HG02970 (cell line): ENCODE results near the gene HNF1B.
A peak's percentile ranks its signal among the peaks of the same experiment; 100 is the strongest.
"Not testable (repeated sequence)": the region's sequence is repeated elsewhere in the genome, so short reads cannot be mapped to it uniquely, and the experiment has no call there.

Experiments
- ATAC-seq: cut with Tn5 transposase; IDR thresholded peaks from one replicate; pipeline ENCODE4 v1.9.1; 2021; ENCODE audit warnings: mild to moderate bottlenecking, moderate library complexity, moderate number of reproducible peaks; ENCODE audit not compliant: unreplicated experiment, low FRiP score

The HNF1B gene, protein sequence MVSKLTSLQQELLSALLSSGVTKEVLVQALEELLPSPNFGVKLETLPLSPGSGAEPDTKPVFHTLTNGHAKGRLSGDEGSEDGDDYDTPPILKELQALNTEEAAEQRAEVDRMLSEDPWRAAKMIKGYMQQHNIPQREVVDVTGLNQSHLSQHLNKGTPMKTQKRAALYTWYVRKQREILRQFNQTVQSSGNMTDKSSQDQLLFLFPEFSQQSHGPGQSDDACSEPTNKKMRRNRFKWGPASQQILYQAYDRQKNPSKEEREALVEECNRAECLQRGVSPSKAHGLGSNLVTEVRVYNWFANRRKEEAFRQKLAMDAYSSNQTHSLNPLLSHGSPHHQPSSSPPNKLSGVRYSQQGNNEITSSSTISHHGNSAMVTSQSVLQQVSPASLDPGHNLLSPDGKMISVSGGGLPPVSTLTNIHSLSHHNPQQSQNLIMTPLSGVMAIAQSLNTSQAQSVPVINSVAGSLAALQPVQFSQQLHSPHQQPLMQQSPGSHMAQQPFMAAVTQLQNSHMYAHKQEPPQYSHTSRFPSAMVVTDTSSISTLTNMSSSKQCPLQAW

GRCh38 chr17:37744961-37745800 is at the start of gene HNF1B:
TSS of gene HNF1B (minus strand) at chr17:37745059. CDS start at chr17:37744884, 175 bp downstream.
- ATAC-seq, result peak; percentile 49

DNA sequence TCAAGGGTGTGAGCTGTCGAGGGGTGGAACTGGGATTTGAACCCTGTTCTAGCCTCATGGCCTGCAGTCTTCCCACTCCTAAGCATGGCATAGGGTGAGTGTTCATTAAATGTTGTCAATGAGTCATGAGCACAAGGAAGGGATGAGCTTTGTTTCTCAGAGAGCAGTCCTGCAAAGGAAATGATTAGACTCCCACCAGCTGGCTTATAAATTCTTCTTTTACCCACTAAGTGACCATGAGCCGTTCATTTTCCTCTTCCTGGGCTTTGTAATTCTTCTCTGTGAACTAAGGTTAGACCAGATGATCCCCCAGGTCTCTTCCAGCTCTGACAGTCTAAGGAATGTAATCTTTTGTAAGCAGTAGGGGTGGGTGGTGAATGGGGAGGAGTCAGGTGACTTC is 47.9 kb upstream of the HNF1B start:
- ATAC-seq, result no peak

DNA sequence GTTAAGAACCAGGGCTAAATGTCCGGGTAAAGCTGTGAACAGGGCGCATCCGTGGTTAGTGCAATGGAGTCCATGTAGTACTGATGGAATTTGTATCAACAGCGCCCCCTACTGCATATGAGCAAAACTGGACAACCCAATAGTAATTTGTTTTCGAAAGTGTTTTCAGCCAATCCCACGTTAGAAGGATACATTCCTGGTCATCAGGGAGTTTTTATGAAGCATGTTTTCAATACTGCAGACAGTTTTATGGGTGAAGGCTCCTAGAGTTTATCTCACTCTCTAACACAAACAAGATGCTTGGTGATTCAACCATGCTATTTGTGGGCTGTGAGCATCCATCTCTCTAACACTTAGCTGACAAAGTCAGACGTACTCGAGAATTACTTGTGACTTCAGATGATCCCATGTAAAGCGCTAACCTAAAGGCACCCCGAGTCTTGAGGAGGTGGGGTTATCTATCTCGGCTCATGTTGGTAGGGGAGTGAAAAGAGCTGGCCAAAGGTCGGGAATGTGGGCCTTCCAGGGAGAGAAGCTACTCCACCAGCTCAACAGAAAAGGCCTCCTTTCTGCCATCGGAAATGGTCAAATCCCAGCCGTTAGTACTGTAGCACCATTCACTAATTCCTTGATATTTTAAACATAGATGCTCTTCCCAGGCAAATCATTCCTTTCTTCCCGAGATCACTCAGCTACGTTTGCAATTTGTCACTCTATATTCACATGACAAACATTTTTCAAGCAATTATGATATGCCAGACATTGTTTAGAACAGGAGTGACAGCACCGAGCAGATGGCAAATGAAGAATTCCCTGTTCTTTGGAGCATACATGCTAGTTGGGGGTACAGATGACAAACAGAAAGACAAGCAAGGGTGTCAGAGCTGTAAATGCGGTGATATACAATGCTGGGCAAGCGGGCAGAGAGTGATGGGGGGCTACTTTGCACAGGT is 46.9 kb upstream of the HNF1B start:
- ATAC-seq, result no peak

DNA sequence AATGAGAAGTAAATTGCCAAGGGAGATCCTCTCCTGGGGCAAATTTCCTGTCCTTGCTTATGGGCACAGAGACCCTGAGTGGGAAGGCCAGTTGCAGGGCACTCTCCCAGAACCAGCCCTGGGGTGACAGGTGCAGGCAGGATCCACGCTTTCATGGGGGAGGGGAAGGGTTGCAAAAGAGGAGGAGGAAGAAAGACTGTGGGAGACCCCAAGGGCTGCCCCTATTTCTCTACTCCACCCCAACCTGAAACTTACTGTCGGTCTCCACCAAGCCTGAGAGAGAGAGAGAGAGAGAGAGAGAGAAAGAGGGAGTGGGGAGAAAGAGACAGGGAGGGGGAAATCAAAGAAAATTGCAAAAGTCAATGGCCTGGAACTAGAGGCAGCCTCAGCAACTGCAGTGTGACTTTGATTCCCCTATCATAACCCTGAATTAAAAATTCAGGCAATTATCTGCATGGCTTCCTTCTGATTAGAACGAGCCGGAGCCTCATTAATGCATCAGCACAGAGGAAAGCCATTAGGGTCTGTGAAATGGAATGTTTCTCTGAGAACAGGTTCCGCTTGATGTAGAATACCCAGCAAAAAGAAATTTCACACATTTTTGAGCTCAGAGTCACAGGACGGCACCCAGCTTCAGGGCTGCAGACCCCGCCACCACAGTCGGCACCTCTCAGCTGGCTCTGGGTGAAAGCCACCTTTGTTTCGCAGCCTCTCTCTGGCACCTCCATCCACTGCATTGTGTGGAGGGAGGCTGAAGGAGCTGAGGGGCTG is 45.1 kb upstream of the HNF1B start:
- no peak for ATAC-seq

DNA sequence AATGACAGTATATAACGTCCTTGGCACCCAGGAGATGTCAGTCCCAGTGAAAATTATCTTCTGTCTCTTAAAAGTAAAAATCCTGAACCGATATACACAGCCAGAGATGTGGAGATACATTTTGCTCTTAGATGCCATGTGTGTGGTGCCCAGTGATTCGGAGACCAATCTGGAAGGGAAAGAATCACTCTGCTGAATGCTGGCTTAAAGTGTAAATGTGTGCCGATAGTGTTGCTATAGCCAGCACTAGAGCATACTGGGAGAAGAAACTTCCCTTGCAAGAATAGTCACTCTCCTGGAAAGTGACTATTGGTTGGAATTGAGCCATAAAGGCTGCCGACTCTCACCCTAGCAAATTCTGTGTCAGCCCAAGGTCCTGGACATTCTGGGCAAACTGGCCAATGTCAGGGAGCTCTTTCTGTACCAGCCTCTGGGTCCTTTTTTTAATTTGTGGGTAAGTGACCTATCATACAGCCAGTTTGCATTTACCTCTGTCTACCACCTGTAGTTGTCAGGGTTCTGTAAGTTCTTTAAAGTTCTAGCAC is 44.2 kb upstream of the HNF1B start:
- ATAC-seq, result no peak

- ATAC-seq, result no peak
Measured at GRCh38 chr17:37788526-37788925, 43.7 kb upstream of the HNF1B start.

- ATAC-seq, result no peak
Measured at GRCh38 chr17:37787055-37787757, 42.3 kb upstream of the HNF1B start.

- ATAC-seq, result no peak
Measured at GRCh38 chr17:37786481-37786880, 41.6 kb upstream of the HNF1B start.

GRCh38 chr17:37782460-37782859 is 37.6 kb upstream of the HNF1B start:
- not testable (repeated sequence) for ATAC-seq

DNA sequence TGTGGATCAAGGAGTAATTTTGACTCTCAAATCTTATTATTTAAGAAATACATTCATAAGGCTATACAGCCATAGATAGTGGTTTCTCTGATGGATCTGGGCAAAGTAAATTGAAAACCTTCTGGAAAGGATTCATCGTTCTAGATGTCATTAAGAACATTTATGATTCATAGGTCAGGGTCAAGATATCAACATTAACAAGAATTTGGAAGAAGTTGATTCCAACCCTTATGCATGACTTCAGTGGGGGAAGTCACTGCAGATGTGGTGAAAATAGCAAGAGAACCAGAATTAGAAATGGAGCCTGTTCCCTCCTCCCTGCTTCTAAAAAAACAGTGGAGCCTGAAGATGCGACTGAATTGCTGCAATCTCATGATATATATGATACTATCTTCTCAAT is 36.6 kb upstream of the HNF1B start:
- ATAC-seq, result no peak

GRCh38 chr17:37779554-37779953 is 34.7 kb upstream of the HNF1B start:
- ATAC-seq, result no peak

DNA sequence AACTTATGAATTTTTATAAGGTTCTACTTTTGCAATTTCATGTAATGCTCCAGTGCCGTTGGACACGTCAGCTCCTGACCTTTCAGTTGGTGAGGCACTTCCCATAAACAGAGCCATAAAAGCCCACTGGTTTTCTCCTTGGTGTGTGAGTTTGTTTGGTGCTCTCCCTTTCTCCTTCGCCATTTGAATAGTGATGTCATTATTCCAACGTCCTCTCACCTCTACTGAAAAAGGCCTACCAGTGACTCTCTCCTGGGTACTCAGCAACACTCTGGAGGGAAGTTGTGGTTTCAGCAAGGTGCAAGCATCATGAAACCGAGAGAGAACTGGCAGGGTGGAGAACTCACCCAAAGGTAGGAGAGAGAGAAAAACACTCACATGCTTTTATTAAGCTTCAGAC is 29.6 kb upstream of the HNF1B start:
- peak; percentile 67 for ATAC-seq

DNA sequence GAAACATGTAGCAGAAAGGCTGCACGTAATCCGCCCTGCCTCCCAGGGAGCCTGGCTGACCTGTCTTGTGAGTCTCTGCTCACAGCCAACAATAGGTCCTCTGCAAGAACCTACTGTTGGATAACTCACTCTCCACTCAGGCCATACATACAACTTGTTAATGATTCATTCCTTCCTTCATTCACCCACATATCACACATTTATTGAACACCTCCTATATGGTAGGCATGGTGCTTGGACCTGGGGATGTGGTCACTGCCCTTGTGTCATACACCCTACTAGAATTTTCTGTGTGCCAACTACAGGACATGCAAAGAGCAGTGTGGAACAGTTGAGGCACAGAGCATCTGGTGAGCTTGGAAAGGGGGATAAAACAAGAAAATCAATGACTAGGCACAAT is 28.1 kb upstream of the HNF1B start:
- no peak for ATAC-seq

- no peak for ATAC-seq
Measured at GRCh38 chr17:37770631-37771518, 26.0 kb upstream of the HNF1B start.

DNA sequence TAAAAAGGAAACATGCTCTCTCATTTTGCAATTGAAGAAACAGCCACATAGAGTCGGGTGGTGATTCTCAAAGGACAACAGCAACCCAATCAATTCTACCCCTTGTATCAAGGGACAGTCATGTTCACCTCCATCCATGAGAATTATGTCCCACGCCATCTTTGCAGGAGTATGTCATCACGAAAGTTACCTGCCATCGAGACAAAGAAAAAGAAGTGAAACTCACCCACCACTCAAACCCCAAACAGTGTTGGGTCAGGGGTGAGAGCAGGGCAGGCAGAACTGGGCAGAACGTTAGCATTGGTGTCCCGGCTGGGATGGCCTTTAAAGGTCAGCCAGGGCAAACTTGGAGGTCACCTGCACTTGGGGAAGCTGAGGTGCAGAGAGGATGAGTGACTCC is 24.2 kb upstream of the HNF1B start:
- no peak for ATAC-seq

DNA sequence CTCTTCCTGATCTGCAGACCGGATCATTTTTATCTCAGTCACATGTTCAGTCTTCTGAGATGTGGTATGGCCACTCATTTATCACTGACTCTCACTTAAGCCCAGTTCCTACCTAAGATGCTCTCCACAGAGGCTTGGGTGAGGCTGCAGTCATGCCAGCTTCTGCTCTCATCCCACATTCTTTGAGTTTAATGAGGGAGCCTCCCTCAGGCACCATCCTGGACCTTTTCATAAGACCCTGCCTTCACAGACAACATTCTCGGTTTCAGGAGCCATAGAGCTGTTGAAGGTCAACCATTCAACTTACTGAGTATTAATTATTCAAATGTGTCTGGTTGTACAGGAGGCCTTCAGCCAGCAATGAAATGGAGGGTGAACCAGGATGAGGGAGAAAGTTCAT is 23.6 kb upstream of the HNF1B start:
- no peak for ATAC-seq

GRCh38 chr17:37766971-37767370 is 22.1 kb upstream of the HNF1B start:
- ATAC-seq, result no peak

GRCh38 chr17:37764383-37764782 is 19.5 kb upstream of the HNF1B start:
- no peak for ATAC-seq
